LNCaP clone FGC (cell line): ENCODE measurements around the gene RPS10.
"Not testable (repeated sequence)": the region's sequence is repeated elsewhere in the genome, so short reads cannot be mapped to it uniquely, and the experiment has no call there.

Source experiments
- DNase-seq: peaks from one replicate; pipeline ENCODE4 v3.0.0-alpha.2; 2011; ENCODE audit warnings: low read depth
- H3K4me3 ChIP-seq: 2 replicates; pipeline ENCODE4 v1.5.1; 2011; ENCODE audit warnings: mild to moderate bottlenecking, low read depth, low read length, control low read depth
- TF ChIP-seq, protein P1 (sequence below): IDR thresholded peaks from 2 replicates; pipeline ENCODE4 v1.5.1; 2012; ENCODE audit warnings: mild to moderate bottlenecking; ENCODE audit not compliant: control insufficient read depth, insufficient read depth; ENCODE audit errors: extremely low read depth

The RPS10 gene

DNA sequence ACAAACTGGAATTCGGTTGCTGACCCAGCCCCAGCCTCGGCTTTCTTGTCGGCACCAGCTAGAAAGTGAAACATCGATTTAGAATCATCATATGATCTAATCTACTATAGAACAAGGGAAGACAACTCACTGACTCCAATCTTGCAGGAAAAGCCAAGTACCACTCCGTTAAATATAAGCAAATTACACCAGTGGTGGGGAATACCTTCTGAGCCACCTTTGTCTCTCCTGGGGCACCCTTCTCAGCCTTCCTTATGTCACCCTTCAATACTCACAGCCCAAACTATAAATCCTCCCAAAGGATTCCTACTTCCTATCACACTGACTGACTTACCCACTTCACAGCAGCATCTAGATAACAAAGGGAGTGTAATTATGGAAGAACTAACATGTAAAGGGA, 7.5 kb downstream of the RPS10 start:
- no peak overlapping the region for H3K4me3 ChIP-seq
- TF ChIP-seq, protein P1, sequence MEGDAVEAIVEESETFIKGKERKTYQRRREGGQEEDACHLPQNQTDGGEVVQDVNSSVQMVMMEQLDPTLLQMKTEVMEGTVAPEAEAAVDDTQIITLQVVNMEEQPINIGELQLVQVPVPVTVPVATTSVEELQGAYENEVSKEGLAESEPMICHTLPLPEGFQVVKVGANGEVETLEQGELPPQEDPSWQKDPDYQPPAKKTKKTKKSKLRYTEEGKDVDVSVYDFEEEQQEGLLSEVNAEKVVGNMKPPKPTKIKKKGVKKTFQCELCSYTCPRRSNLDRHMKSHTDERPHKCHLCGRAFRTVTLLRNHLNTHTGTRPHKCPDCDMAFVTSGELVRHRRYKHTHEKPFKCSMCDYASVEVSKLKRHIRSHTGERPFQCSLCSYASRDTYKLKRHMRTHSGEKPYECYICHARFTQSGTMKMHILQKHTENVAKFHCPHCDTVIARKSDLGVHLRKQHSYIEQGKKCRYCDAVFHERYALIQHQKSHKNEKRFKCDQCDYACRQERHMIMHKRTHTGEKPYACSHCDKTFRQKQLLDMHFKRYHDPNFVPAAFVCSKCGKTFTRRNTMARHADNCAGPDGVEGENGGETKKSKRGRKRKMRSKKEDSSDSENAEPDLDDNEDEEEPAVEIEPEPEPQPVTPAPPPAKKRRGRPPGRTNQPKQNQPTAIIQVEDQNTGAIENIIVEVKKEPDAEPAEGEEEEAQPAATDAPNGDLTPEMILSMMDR: no peak
- DNase-seq: no peak

DNA sequence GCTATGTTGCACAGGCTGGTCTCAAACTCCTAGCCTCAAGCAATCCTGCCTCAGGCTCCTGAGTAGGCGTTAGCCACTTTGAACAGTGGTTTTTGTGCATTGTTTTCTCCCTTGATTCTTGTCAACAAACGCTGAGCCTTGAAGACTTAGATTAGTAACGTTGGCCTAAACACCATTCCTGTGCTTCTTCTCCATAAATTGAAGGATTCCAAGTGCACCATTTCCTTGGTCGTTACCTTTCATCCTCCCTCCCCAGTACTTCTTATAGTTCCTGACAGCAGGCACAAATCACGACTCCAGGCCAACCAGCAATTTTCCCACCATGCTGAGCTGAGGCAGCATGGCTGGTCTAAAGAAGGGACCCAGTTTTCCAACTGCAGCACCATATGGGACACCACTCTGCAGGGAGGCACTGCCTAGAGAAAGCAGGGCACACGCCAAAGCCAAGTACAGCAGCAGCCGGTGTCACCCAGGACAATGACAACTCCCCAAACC, 8.9 kb downstream of the RPS10 start:
- DNase-seq: no peak
- TF ChIP-seq, protein P1: no peak
- no peak overlapping the region for H3K4me3 ChIP-seq

DNA sequence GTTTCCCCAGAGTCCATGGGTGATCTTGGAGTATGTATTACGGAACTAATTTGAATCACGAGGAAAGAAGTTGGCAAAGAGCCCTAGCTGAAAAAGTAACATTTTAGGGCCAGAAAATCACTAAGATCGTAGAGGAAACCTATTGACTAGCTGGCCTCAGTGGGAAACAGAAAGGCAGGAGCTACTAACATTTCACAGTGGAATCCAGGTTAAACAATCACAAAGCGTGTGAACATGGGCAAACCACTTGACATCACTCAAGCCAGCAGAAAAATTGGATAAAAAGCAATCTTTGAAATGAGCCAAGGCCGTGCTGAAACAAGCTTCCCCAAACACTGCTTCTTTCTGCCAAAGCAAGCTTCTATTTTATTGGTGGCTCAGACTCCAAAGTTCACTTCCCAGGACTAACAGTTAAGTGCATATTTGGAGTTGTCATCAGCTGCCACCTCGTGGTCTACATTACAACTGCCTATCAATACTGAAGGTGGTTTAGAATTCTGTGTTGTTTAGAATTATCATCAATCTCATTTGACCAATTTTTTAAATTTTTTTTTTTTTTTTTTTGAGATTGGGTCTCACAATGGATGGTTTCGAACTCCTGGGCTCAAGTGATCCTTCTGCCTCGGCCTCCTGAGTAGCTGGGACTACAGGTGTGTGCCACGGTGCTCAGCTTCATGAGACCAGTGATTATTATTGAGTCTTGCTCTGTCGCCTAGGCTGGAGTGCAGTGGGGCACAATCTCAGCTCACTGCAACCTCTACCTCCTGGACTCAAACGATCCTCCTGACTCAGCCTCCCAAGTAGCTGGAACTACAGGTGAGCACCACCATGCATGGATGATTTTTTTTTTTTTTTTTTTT, 10.6 kb downstream of the RPS10 start:
- no peak overlapping the region for H3K4me3 ChIP-seq
- TF ChIP-seq, protein P1: peak; percentile 74
- DNase-seq: peak; percentile 88

DNA sequence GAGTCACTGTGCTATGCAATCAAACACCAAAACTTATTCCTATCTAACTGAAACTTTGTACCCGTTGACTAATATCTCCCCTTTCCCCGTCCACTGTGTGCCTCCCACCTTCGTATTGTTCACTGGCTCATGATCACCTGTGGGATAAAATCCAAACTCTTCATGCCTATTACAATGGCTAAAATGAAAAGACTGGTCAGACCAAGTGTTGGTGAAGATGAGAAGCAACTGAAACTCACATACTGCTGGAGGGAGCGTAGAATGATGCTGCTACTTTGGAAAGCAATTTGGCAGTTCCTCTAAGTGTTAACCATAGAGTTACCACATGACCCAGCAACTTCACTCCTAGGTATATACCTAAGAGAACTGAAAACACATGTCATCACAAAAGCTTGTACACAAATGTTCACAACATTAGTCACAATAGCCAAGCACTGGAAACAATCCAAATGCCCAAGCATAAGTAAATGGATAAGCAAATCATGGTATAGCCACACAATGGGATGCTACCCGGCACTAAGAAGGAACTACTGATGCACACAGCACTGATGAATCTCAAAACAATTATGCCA, 13.1 kb downstream of the RPS10 start:
- TF ChIP-seq, protein P1: no peak
- DNase-seq: no peak
- H3K4me3 ChIP-seq: no peak overlapping the region

DNA sequence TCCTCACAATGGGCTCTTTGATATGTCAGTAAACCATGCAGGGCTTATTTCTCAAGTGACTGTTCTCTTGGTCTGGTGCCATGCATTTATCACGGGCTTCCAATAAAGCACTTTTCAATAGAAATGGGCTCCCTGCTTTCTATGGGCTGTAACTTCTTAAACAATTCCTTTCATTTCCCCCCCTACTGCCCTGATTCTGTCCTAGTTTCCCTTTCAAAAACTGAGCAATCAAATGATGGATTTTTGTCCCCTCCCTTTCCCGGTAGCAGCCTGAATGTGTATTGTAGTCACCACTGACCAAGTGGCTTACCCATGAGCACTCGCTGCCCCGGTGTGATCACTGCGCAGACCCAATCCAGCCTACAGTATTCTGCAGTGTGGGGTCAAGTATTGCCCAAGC, 13.9 kb downstream of the RPS10 start:
- DNase-seq: no peak
- TF ChIP-seq, protein P1: no peak
- H3K4me3 ChIP-seq: no peak overlapping the region

DNA sequence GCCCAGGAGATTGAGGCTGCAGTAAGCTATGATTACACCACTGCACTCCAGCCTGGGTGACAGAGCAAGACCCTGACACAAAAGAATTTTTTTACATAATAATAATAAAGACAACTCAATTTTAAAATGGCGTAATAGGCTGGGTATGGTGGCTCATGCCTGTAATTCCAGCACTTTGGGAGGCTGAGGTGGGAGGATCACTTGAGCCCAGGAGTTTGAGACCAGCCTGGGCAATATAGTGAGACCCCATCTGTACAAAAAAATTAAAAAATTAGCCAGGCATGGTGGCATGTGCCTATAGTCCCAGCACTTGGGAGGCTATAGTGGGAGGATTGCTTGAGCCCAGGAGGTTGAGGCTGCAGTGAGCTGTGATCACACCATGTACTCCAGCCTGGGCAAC, 18.0 kb downstream of the RPS10 start:
- not testable (repeated sequence) for H3K4me3 ChIP-seq, DNase-seq

DNA sequence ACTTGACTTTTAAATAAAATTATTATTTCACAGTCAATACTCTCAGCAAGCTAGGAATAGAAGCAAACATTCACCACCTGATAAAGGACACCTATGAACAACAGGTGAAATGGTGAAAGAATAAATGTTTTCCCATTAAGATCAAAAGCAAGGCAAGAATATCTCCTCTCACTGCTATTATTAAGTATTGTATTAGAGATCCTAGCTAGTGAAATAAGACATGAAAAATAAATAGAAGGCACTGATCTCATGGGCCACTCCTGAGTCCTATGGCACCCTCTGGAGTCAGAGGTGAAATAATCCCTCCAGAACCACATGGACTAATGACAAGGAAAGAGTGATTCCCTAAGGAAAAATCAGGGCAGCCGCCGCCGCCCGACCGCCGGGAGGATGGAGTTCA, 29.4 kb downstream of the RPS10 start:
- TF ChIP-seq, protein P1: no peak

More for the DNA sequence above, 29.4 kb downstream of the RPS10 start:
- DNase-seq: no peak
- H3K4me3 ChIP-seq: no peak overlapping the region
